ENCODE measurements around the gene TNPO2.

The TNPO2 gene

GRCh38 chr19:12649941-12650340 is 73.8 kb downstream of the TNPO2 start:
- Histone ChIP-seq H3K27ac (no peak overlapping the region), H3K9me3 (no peaks in the 10 kb centered on the region), H3K4me1 (ENCODE audit: control insufficient read depth in 1 of 2, insufficient read depth in 1 of 2, low read depth in 1 of 2, low read length in 1 of 2) (peaks cover 13 to 22% of the 10 kb centered on the region in 2 experiments), H3K27me3 (no peaks in the 10 kb centered on the region), H3K36me3 (peaks cover 93% of the 10 kb centered on the region), H3K4me3 (ENCODE audit: low read depth in 1 of 2, low read length in 1 of 2) (no peak overlapping the region)
- TF ChIP-seq CTCF (IDR thresholded peaks at IDR 0.05): no peak
